WERI-Rb-1 (cell line): ENCODE measurements around the gene EXOSC1.

Source experiments
- DNase-seq: peaks from one replicate; pipeline ENCODE4 v3.0.0-alpha.2; 2020
- H3K27ac ChIP-seq: fragments of 250-450 bp; sonication (Bioruptor Pico); 2 replicates; pipeline ENCODE4 v1.5.1; 2020; ENCODE audit warnings: mild to moderate bottlenecking, moderate library complexity
- H3K27me3 ChIP-seq: fragments of 250-450 bp; sonication (Bioruptor Pico); 2 replicates; pipeline ENCODE4 v1.5.1; 2021; ENCODE audit warnings: mild to moderate bottlenecking, low read depth, moderate library complexity; ENCODE audit not compliant: insufficient read depth, severe bottlenecking
- H3K36me3 ChIP-seq: fragments of 250-450 bp; sonication (Bioruptor Pico); 2 replicates; pipeline ENCODE4 v1.5.1; 2020; ENCODE audit warnings: mild to moderate bottlenecking, moderate library complexity
- H3K4me3 ChIP-seq: 2 replicates; pipeline ENCODE4 v1.5.1; 2011; ENCODE audit warnings: low read depth, mild to moderate bottlenecking, control low read depth, low read length
- H3K9me3 ChIP-seq: fragments of 250-450 bp; sonication (Bioruptor Pico); 2 replicates; pipeline ENCODE4 v1.5.1; 2021; ENCODE audit warnings: mild to moderate bottlenecking, moderate library complexity; ENCODE audit not compliant: severe bottlenecking
- CTCF ChIP-seq: IDR thresholded peaks from 2 replicates; pipeline ENCODE4 v1.5.1; 2011; ENCODE audit warnings: low read depth, mild to moderate bottlenecking, control low read depth, inconsistent platforms, low read length

The EXOSC1 gene

GRCh38 chr10:97396056-97396455, 49.8 kb downstream of the EXOSC1 start:
- no peak for TF ChIP-seq CTCF
- H3K36me3 ChIP-seq: peaks cover 43% of the 10 kb centered on the region

GRCh38 chr10:97393034-97393573, 52.7 kb downstream of the EXOSC1 start:
- no peak overlapping the region for H3K27ac ChIP-seq
- no peaks in the 10 kb centered on the region for H3K9me3 ChIP-seq
- H3K36me3 ChIP-seq: peaks cover 60% of the 10 kb centered on the region
- no peak overlapping the region for H3K4me3 ChIP-seq
- no peaks in the 10 kb centered on the region for H3K27me3 ChIP-seq
- no peak for TF ChIP-seq CTCF
- DNase-seq: no peak

More at GRCh38 chr10:97396056-97396455, 49.8 kb downstream of the EXOSC1 start:
- Histone ChIP-seq H3K27me3 (no peaks in the 10 kb centered on the region), H3K27ac (no peak overlapping the region), H3K9me3 (no peaks in the 10 kb centered on the region), H3K4me3 (no peak overlapping the region)
- no peak for DNase-seq

- no peak for TF ChIP-seq CTCF
- Histone ChIP-seq H3K9me3 (no peaks in the 10 kb centered on the region), H3K4me3 (no peak overlapping the region), H3K36me3 (peaks cover 40% of the 10 kb centered on the region), H3K27me3 (no peaks in the 10 kb centered on the region), H3K27ac (no peak overlapping the region)
- DNase-seq: no peak
These were observed 55.7 kb downstream of the EXOSC1 start for GRCh38 chr10:97390091-97390490.

- H3K27me3 ChIP-seq: no peaks in the 10 kb centered on the region
- peaks cover 31% of the 10 kb centered on the region for H3K36me3 ChIP-seq
- H3K27ac ChIP-seq: no peak overlapping the region
- H3K4me3 ChIP-seq: no peak overlapping the region
- DNase-seq: no peak
- no peak for TF ChIP-seq CTCF
- no peaks in the 10 kb centered on the region for H3K9me3 ChIP-seq
These were observed 57.7 kb downstream of the EXOSC1 start for GRCh38 chr10:97388152-97388551.
